Panc1 (cell line): ENCODE measurements around the gene VPS36. TPM values are rescaled to one million over a fixed set of nuclear protein-coding genes. Genes with fewer than 3 reads are reported as not detected.

ENCODE experiments used
- ATAC-seq: fragments of 200-7000 bp; cut with Tn5 transposase; 2 replicates; pipeline ENCODE4 v1.9.1; 2020; ENCODE audit warnings: mild to moderate bottlenecking, moderate library complexity
- BruUV-seq: library from RNA; stranded (reverse); fragments of 400-500 nt; replicated peaks from 2 replicates; lab custom pipeline; 2021; lab: Mats Ljungman, UMichigan
- CTCF ChIA-PET: fragments of 300-600 bp; sonication (Branson Sonifier 250); formaldehyde crosslinking; loops from one replicate; lab custom pipeline; 2022; ENCODE audit warnings: antibody characterized with exemption; lab: Charles Lee
- POLR2A ChIA-PET: fragments of 300-600 bp; sonication (Branson Sonifier 250); formaldehyde crosslinking; loops from one replicate; lab custom pipeline; 2022; ENCODE audit warnings: antibody characterized with exemption; lab: Charles Lee
- DNase-seq: peaks from one replicate; pipeline ENCODE4 v3.0.0-alpha.2; 2010; ENCODE audit warnings: low read depth, low spot score
- H3K27ac ChIP-seq: 2 replicates; pipeline ENCODE4 v1.5.1; 2011; ENCODE audit warnings: mild to moderate bottlenecking, low read length, inconsistent platforms
- H3K27me3 ChIP-seq: fragments of 200-500 bp; sonication (Bioruptor generic); 2 replicates; pipeline ENCODE4 v1.6.0; 2014; ENCODE audit warnings: low read length, inconsistent platforms; ENCODE audit not compliant: control insufficient read depth, insufficient read depth
- H3K36me3 ChIP-seq: fragments of 200-500 bp; sonication (Bioruptor generic); 2 replicates; pipeline ENCODE4 v1.5.1; 2014; ENCODE audit warnings: inconsistent platforms, mild to moderate bottlenecking, low read length, moderate library complexity; ENCODE audit not compliant: control insufficient read depth, insufficient read depth
- H3K4me1 ChIP-seq: 2 replicates; pipeline ENCODE4 v1.5.1; 2011; ENCODE audit warnings: inconsistent platforms, mild to moderate bottlenecking, low read length, moderate library complexity; ENCODE audit not compliant: control insufficient read depth, insufficient read depth
- H3K4me3 ChIP-seq, 2 experiments: 2 replicates each; pipeline ENCODE4 v1.5.1; 2011 to 2012; ENCODE audit warnings: low read depth in 2 of 2, low read length in 2 of 2, mild to moderate bottlenecking in 2 of 2, inconsistent platforms in 1 of 2, moderate library complexity in 1 of 2
- H3K9me3 ChIP-seq: fragments of 200-500 bp; sonication (Bioruptor generic); 2 replicates; pipeline ENCODE4 v1.5.1; 2014; ENCODE audit warnings: low read depth, mild to moderate bottlenecking, inconsistent platforms, low read length, moderate library complexity; ENCODE audit not compliant: control insufficient read depth, insufficient read depth
- CTCF ChIP-seq: fragments of 450-650 bp; IDR thresholded peaks from 2 replicates; pipeline ENCODE4 v1.5.1; 2017; ENCODE audit warnings: mild to moderate bottlenecking
- POLR2AphosphoS5 ChIP-seq: IDR thresholded peaks from 2 replicates; pipeline ENCODE4 v1.6.1; 2012; ENCODE audit warnings: mild to moderate bottlenecking, low read depth, low read length, moderate library complexity
- SIN3A ChIP-seq: IDR thresholded peaks from 2 replicates; pipeline ENCODE4 v1.6.1; 2012; ENCODE audit warnings: low read depth, mild to moderate bottlenecking, low read length, moderate library complexity, borderline replicate concordance; ENCODE audit not compliant: insufficient read depth
- TCF7L2 ChIP-seq: IDR thresholded peaks from 2 replicates; pipeline ENCODE4 v1.6.1; 2011; ENCODE audit warnings: mild to moderate bottlenecking, low read depth, low read length, inconsistent platforms
- in situ Hi-C: cut with HindIII; loops from 2 replicates; pipeline ENCODE4 v1.10.0; 2016; ENCODE audit warnings: low sequenced_read_pairs, low pct_unique_long_range_greater_than_20kb
- intact Hi-C: fragments of 100-400 bp; cut with micrococcal nuclease; formaldehyde crosslinking; loops from one replicate; pipeline ENCODE4 v1.10.0; 2022; ENCODE audit not compliant: unreplicated experiment
- total RNA-seq: library from RNA; stranded (reverse); gene quantifications from one replicate; pipeline ENCODE4 v1.2.1, GENCODE V29; 2021; ENCODE audit not compliant: unreplicated experiment
- TF ChIP-seq, protein P1 (sequence below), 2 experiments: IDR thresholded peaks; 2 replicates each; pipeline ENCODE4 v1.6.1; 2011 to 2012; ENCODE audit warnings: low read depth in 2 of 2, control low read depth in 1 of 2, low read length in 1 of 2, mild to moderate bottlenecking in 1 of 2, moderate library complexity in 1 of 2; ENCODE audit not compliant: insufficient read depth in 1 of 2

The VPS36 gene
- total RNA-seq, 1 experiment from 2014 or later, result 32.1 TPM

DNA sequence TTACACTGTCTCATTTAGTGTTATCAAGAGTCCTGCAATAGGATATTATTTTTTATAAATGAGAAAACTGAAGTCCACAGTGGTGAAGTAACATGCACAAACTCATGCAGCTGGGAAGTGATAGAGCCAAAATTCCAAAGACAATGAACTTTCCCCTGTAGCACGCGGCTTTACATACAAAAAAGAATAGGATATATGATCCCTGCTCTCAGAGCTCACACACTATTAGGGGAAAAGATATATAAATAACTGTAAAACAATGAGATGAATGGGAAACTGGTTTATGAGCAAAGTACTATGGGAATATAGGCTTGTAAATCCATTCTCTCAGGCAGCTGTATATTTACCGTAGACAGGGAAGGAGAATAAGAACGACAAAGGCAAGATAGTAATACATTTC is 84.1 kb downstream of the VPS36 start:
- Histone ChIP-seq H3K36me3 (no peaks in the 10 kb centered on the region), H3K9me3 (no peaks in the 10 kb centered on the region), H3K4me3 (no peak overlapping the region), H3K27me3 (no peaks in the 10 kb centered on the region), H3K27ac (no peak overlapping the region), H3K4me1 (no peaks in the 10 kb centered on the region)
- CTCF ChIA-PET, result no interaction called here
- ATAC-seq, result no peak
- DNase-seq, result no peak
- in situ Hi-C loops (no loop called here), intact Hi-C loops (no loop called here)
- TF ChIP-seq POLR2AphosphoS5, result no peak
- no peak for TF ChIP-seq TCF7L2
- no peak for TF ChIP-seq SIN3A
- TF ChIP-seq, protein P1, sequence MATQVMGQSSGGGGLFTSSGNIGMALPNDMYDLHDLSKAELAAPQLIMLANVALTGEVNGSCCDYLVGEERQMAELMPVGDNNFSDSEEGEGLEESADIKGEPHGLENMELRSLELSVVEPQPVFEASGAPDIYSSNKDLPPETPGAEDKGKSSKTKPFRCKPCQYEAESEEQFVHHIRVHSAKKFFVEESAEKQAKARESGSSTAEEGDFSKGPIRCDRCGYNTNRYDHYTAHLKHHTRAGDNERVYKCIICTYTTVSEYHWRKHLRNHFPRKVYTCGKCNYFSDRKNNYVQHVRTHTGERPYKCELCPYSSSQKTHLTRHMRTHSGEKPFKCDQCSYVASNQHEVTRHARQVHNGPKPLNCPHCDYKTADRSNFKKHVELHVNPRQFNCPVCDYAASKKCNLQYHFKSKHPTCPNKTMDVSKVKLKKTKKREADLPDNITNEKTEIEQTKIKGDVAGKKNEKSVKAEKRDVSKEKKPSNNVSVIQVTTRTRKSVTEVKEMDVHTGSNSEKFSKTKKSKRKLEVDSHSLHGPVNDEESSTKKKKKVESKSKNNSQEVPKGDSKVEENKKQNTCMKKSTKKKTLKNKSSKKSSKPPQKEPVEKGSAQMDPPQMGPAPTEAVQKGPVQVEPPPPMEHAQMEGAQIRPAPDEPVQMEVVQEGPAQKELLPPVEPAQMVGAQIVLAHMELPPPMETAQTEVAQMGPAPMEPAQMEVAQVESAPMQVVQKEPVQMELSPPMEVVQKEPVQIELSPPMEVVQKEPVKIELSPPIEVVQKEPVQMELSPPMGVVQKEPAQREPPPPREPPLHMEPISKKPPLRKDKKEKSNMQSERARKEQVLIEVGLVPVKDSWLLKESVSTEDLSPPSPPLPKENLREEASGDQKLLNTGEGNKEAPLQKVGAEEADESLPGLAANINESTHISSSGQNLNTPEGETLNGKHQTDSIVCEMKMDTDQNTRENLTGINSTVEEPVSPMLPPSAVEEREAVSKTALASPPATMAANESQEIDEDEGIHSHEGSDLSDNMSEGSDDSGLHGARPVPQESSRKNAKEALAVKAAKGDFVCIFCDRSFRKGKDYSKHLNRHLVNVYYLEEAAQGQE (IDR thresholded peaks at IDR 0.05; ENCODE audit: insufficient read depth in 1 of 2, low read depth in 2 of 2, low read length in 1 of 2), result no peak
- no peak for TF ChIP-seq CTCF
- BruUV-seq, result no TSS peak
- POLR2A ChIA-PET, result no interaction called here

Other genes starting within 250 kb of the VPS36 start
- 3.3 TPM for gene THSD1, start 44.5 kb downstream of the VPS36 start, total RNA-seq
- 51.1 TPM for gene CKAP2, start 4.8 kb upstream of the VPS36 start, total RNA-seq
- 3.2 TPM for gene HNRNPA1L2, start 191.8 kb upstream of the VPS36 start, total RNA-seq
- gene SUGT1, start 202.2 kb upstream of the VPS36 start, total RNA-seq, result 43.2 TPM